GM12801 (cell line): ENCODE measurements around the gene B4GALNT3.

Experiments used
- TF ChIP-seq, protein P1 (sequence below): IDR thresholded peaks from one replicate; pipeline ENCODE4 v1.5.1; 2011; ENCODE audit warnings: control low read depth; ENCODE audit not compliant: insufficient read length; ENCODE audit errors: extremely low read depth

B4GALNT3 gene

DNA sequence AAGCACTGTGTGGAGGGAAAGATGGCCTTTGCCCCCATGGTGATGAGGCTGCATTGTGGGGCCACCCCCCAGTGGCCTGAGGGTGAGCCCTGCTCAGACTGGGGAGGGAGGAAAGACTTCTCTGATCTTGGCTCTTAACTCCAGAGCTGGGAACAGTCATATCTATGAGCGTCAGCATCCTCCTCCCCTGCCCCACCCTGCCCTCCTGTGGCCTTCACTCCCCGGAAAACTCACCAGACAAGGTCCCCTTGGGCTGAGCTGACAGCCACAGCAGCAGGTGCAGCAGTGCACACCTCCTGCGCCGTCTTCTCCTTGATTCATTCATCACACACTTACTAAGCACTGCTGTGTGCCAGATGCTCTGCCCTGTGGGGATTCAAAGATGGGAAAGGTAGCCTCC lies 98.8 kb downstream of the B4GALNT3 start:
- TF ChIP-seq, protein P1, sequence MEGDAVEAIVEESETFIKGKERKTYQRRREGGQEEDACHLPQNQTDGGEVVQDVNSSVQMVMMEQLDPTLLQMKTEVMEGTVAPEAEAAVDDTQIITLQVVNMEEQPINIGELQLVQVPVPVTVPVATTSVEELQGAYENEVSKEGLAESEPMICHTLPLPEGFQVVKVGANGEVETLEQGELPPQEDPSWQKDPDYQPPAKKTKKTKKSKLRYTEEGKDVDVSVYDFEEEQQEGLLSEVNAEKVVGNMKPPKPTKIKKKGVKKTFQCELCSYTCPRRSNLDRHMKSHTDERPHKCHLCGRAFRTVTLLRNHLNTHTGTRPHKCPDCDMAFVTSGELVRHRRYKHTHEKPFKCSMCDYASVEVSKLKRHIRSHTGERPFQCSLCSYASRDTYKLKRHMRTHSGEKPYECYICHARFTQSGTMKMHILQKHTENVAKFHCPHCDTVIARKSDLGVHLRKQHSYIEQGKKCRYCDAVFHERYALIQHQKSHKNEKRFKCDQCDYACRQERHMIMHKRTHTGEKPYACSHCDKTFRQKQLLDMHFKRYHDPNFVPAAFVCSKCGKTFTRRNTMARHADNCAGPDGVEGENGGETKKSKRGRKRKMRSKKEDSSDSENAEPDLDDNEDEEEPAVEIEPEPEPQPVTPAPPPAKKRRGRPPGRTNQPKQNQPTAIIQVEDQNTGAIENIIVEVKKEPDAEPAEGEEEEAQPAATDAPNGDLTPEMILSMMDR = no peak

DNA sequence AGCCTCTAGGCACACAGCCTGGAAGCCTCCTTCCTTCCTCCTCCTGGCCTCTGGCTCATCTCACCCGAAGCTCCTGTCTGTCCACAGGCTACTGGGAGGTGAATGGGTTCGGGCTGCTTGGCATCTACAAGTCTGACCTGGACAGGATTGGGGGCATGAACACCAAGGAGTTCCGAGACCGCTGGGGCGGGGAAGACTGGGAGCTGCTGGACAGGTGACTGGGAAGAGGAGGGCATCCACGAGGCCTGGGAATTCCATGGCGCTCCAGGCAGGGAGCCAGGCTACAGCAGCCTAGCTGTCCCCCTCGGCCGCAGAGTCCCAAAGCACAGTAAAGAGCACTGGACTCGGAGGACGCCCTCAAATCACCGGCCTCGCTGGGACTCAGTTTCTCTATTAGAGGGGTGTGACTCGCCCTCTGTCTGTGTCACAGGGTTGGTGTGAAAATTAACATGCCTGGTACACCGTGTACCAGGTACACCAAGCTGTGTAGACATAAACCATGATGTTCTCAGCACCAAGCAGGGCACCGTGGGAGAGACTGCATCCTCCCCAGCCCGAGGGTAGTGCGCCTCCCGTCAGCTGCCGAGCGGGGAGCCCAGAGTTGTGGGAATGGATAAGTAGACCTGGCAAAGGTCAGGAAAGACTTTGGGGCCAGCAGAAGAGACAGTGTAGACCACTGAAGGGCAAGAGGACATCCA lies 99.6 kb downstream of the B4GALNT3 start:
- TF ChIP-seq, protein P1 = no peak

DNA sequence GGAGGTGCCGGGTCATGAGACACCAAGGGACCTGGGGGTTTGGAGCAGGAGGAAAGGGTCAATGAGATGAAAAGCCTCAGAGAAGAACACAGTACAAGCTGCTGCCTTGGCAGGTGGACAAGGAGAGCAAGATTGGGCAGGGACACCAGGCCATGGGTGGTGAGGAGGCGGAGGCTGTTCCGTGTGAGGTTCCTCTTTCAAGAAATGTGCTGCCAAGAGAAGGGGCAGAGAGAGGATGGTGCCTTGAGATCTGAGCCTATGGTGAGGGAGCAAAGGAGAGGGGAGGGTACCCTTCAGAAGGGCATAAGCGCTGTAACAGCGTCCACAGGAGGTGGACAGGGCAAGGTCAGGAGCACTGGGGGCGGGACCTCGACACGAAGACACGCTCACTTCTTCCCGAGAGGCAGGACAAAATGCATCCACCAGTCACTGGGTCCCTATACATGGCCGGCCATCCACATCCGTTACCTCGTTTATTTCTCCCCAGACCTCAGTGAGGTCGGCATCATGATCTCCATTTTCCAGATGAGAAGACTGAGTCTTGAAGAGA lies 100.2 kb downstream of the B4GALNT3 start:
- TF ChIP-seq, protein P1 = no peak

DNA sequence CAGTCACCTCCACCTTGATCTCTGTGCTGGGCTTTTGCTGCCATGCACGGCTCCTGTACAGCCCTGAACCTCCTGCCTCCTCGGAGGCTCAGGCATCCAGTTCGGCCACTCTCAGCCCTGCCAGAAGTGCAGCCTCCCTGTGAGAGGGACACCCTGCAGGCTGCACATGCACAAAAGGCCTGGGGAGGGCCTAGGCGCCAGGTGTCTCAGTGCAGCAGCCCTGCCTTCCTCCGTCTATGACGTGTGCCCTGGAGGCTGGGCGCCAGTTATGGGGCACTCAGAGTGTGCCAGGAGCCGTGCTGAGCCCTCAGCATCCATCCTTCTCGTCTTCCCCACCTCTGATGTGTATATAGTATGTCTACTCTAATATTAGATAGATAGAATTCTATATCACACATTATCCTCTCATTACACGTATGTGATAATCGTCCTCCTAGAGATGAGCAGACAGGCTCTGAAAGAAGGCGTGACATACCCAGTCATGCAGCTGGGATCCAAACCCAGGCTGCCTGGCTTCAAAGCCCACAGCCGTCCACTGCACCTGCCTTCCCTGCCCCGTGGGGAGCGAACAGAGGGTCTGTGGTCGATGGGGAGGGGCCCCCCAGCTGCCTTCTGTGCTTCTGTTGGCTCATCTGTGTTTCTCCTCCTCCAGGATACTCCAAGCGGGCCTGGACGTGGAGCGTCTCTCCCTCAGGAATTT lies 101.1 kb downstream of the B4GALNT3 start:
- TF ChIP-seq, protein P1 = no peak

DNA sequence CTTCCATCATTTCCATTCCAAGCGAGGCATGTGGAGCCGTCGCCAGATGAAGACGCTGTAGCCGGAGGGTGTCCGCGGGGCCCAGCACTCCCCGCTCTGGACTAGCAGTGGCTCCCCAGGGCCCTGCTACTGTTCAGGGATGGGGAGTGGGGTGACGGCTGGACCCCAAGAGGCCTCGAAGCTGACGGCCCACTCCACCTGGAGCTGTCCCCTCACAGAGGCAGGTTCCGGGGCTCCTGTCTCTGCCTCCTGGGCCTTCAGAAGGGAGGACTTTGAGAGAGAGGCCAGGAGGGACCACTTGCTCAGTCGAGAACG lies 101.6 kb downstream of the B4GALNT3 start:
- TF ChIP-seq, protein P1 = no peak

DNA sequence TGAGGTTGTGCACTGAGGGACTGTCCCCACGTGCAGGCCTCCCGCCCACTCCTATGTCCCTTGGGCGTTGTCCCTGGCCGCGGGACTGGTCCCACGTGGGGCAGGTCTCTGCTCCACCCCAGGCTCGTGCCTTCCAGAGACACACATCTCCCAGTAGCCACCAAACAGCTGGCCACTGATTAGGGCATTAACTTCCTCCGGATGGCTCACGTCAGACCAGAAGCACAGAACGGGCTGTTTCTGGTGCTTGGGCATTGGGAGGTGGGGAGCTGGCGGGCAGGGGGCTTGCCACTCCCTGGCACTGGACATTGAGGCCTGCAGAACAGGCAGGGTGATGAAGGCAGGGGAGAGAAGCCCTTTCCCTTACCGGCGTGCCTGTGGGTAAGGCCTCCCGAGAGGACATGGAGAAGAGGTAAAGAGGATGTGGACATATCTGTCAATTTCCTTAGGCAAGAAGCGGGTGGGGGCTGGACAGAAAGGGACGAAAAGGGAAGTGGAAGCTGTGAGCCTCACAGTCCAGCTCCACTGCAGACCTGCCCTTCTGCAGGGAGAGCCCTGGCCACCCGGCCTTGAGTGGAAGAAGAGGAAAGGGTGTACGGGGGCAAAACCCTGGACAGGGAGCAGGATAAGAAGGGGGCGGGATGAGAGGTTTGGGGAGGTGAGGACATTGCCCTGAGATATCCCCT lies 102.3 kb downstream of the B4GALNT3 start:
- TF ChIP-seq, protein P1 = no peak

DNA sequence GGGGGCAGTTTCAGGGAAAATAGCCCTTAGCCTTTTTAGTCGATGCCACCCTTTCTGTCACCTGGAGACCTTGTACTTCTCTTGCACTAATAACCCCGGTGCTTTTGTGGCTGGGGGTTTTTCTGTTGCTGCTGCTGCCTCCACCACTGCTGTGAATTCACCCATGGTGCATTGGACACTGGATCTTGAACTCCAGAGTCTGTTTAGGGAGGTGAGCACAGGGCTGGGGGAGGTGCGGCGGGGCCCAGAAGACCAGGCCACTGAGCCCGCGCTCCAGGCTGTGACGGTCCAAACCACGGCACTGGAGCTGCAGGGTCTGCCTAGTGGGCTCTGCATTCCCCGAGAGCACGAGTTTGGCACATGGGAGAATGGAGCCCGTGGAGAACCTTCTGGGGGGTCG lies 102.9 kb downstream of the B4GALNT3 start:
- TF ChIP-seq, protein P1 = no peak
